ENCODE measurements around the gene PRDM10.
"Not testable (repeated sequence)": the region's sequence is repeated elsewhere in the genome, so short reads cannot be mapped to it uniquely, and the experiment has no call there.

Gene PRDM10

GRCh38 chr11:130031056-130031455, 28.4 kb upstream of the PRDM10 start:
- no peak for TF ChIP-seq ZNF274 (IDR thresholded peaks at IDR 0.05; ENCODE audit: low read depth, low read length)
- H3K4me3 ChIP-seq (ENCODE audit: low read length) = no peak overlapping the region

GRCh38 chr11:130029137-130029536, 26.5 kb upstream of the PRDM10 start:
- H3K4me3 ChIP-seq (ENCODE audit: low read length) = no peak overlapping the region
- TF ChIP-seq ZNF274 (IDR thresholded peaks at IDR 0.05; ENCODE audit: low read depth, low read length) = no peak

GRCh38 chr11:130025371-130025770, 22.7 kb upstream of the PRDM10 start:
- no peak for TF ChIP-seq ZNF274 (IDR thresholded peaks at IDR 0.05; ENCODE audit: low read depth, low read length)
- no peak overlapping the region for H3K4me3 ChIP-seq (ENCODE audit: low read length)

- H3K4me3 ChIP-seq (ENCODE audit: low read length) = no peak overlapping the region
- no peak for TF ChIP-seq ZNF274 (IDR thresholded peaks at IDR 0.05; ENCODE audit: low read depth, low read length)
Measured at GRCh38 chr11:130024361-130024760, 21.7 kb upstream of the PRDM10 start.

- TF ChIP-seq ZNF274 (IDR thresholded peaks at IDR 0.05; ENCODE audit: low read depth, low read length) = no peak
- no peak overlapping the region for H3K4me3 ChIP-seq (ENCODE audit: low read length)
Measured at GRCh38 chr11:130023204-130023603, 20.6 kb upstream of the PRDM10 start.

- no peak for TF ChIP-seq ZNF274 (IDR thresholded peaks at IDR 0.05; ENCODE audit: low read depth, low read length)
- no peak overlapping the region for H3K4me3 ChIP-seq (ENCODE audit: low read length)
Measured at GRCh38 chr11:130022799-130023198, 20.2 kb upstream of the PRDM10 start.

- not testable (repeated sequence) for H3K4me3 ChIP-seq (ENCODE audit: low read length)
Measured at GRCh38 chr11:130021606-130022005, 19.0 kb upstream of the PRDM10 start.

- H3K4me3 ChIP-seq (ENCODE audit: low read length) = no peak overlapping the region
- no peak for TF ChIP-seq ZNF274 (IDR thresholded peaks at IDR 0.05; ENCODE audit: low read depth, low read length)
Measured at GRCh38 chr11:130020323-130020722, 17.7 kb upstream of the PRDM10 start.

- H3K4me3 ChIP-seq (ENCODE audit: low read length) = not testable (repeated sequence)
Measured at GRCh38 chr11:130015846-130016245, 13.2 kb upstream of the PRDM10 start.

GRCh38 chr11:130008326-130008725, 5.7 kb upstream of the PRDM10 start:
- no peak for TF ChIP-seq ZNF274 (IDR thresholded peaks at IDR 0.05; ENCODE audit: low read depth, low read length)
- H3K4me3 ChIP-seq (ENCODE audit: low read length) = no peak overlapping the region

GRCh38 chr11:130006929-130007328, 4.3 kb upstream of the PRDM10 start:
- TF ChIP-seq ZNF274 (IDR thresholded peaks at IDR 0.05; ENCODE audit: low read depth, low read length) = no peak
- H3K4me3 ChIP-seq (ENCODE audit: low read length) = no peak overlapping the region

- no peak for TF ChIP-seq ZNF274 (IDR thresholded peaks at IDR 0.05; ENCODE audit: low read depth, low read length)
- H3K4me3 ChIP-seq (ENCODE audit: low read length) = peak overlapping the region; percentile 82
Measured at GRCh38 chr11:130003717-130004001, 1.0 kb upstream of the PRDM10 start.

GRCh38 chr11:130002846-130003716, 446 bp upstream of the PRDM10 start:
- peak overlapping the region; percentile 82 for H3K4me3 ChIP-seq (ENCODE audit: low read length)
- no peak for TF ChIP-seq ZNF274 (IDR thresholded peaks at IDR 0.05; ENCODE audit: low read depth, low read length)

- H3K4me3 ChIP-seq (ENCODE audit: low read length) = peak overlapping the region; percentile 82
- no peak for TF ChIP-seq ZNF274 (IDR thresholded peaks at IDR 0.05; ENCODE audit: low read depth, low read length)
Measured at GRCh38 chr11:130001461-130002351, 929 bp downstream of the PRDM10 start.

GRCh38 chr11:130000552-130001176, 2.0 kb downstream of the PRDM10 start:
- TF ChIP-seq ZNF274 (IDR thresholded peaks at IDR 0.05; ENCODE audit: low read depth, low read length) = no peak
- H3K4me3 ChIP-seq (ENCODE audit: low read length) = no peak overlapping the region
